K562 (cell line): ENCODE data around the gene TCP11. TPM values are rescaled to one million over a fixed set of nuclear protein-coding genes. Genes with fewer than 3 reads are reported as not detected.

Experiments
- ATAC-seq: fragments of 200-7000 bp; cut with Tn5 transposase; 3 replicates; pipeline ENCODE4 v1.9.1; 2020; ENCODE audit warnings: moderate library complexity
- BruUV-seq: library from RNA; stranded (reverse); fragments of 400-500 nt; replicated peaks from 2 replicates; lab custom pipeline; 2021; lab: Mats Ljungman, UMichigan
- CTCF ChIA-PET: fragments of 300-600 bp; formaldehyde crosslinking; extraction: SDS; loops from one replicate; lab custom pipeline; 2021; ENCODE audit warnings: low intra/inter-chr PET ratio; lab: Yijun Ruan, JAX
- POLR2A ChIA-PET: fragments of 300-600, 350-650 bp; sonication (Branson Sonifier 250); formaldehyde crosslinking; extraction: SDS; loops from one replicate; lab custom pipeline; 2021; ENCODE audit warnings: antibody characterized with exemption, inconsistent platforms; lab: Yijun Ruan, JAX
- DNase-seq, 4 experiments: peaks; one replicate each; pipeline versions ENCODE4 v3.0.0 to v3.0.0-alpha.2; 2011 to 2018; ENCODE audit warnings: low spot score in 3 of 4, mixed read lengths in 3 of 4; ENCODE audit errors: extremely low read depth in 1 of 4
- FAIRE-seq: peaks from 2 replicates; lab custom pipeline; 2011; peaks lifted over from hg19 to GRCh38; lab: Jason Lieb, UNC
- H2AFZ ChIP-seq: 2 replicates; pipeline ENCODE4 v1.6.0; 2011; ENCODE audit warnings: low read depth, low read length, control low read depth, inconsistent platforms
- H3K27ac ChIP-seq: fragments of 200-600 bp; 3 replicates; pipeline ENCODE4 v1.8.0; 2011; ENCODE audit warnings: low read depth, mild to moderate bottlenecking, control low read depth, inconsistent platforms, low read length, moderate library complexity, mixed read lengths; ENCODE audit errors: extremely low read depth
- H3K27me3 ChIP-seq, 2 experiments: fragments of 300-600 bp in 1 of 2; 2 replicates in 1 of 2; 3 replicates in 1 of 2; pipeline versions ENCODE4 v1.6.0 to v1.8.0; 2011; ENCODE audit warnings: inconsistent platforms in 2 of 2, low read length in 2 of 2, mild to moderate bottlenecking in 1 of 2, mixed read lengths in 1 of 2, moderate library complexity in 1 of 2; ENCODE audit not compliant: control insufficient read depth in 2 of 2, insufficient read depth in 2 of 2
- H3K36me3 ChIP-seq: fragments of 300-600 bp; 3 replicates; pipeline ENCODE4 v1.8.0; 2011; ENCODE audit warnings: mild to moderate bottlenecking, low read length, inconsistent platforms; ENCODE audit not compliant: control insufficient read depth, insufficient read depth
- H3K4me1 ChIP-seq, 2 experiments: fragments of 200-600 bp in 1 of 2; replicated peaks in 1 of 2; 2 replicates in 1 of 2; 3 replicates in 1 of 2; pipeline versions ENCODE4 v1.5.1 to v1.8.0; 2011; ENCODE audit warnings: inconsistent platforms in 2 of 2, low read length in 2 of 2, mild to moderate bottlenecking in 1 of 2, mixed read lengths in 1 of 2, moderate library complexity in 1 of 2; ENCODE audit not compliant: control insufficient read depth in 2 of 2, insufficient read depth in 2 of 2
- H3K4me2 ChIP-seq: 2 replicates; pipeline ENCODE4 v1.6.1; 2011; ENCODE audit warnings: low read length, control low read depth, inconsistent platforms, mixed read lengths; ENCODE audit not compliant: insufficient read depth
- H3K4me3 ChIP-seq: fragments of 200-600 bp; sonication (generic), shearing (Covaris generic); 2 replicates; pipeline ENCODE4 v1.5.1; 2016; ENCODE audit warnings: control low read depth, inconsistent platforms
- H3K79me2 ChIP-seq: fragments of 200-600 bp; 3 replicates; pipeline ENCODE4 v1.8.0; 2011; ENCODE audit warnings: low read length, inconsistent platforms; ENCODE audit not compliant: control insufficient read depth, insufficient read depth
- H3K9ac ChIP-seq, 2 experiments: 2 replicates each; pipeline versions ENCODE4 v1.6.0 to v1.6.1; 2011; ENCODE audit warnings: low read depth in 2 of 2, low read length in 2 of 2, control low read depth in 1 of 2, inconsistent platforms in 1 of 2, mild to moderate bottlenecking in 1 of 2, mixed read lengths in 1 of 2; ENCODE audit not compliant: insufficient read depth in 1 of 2
- H3K9me1 ChIP-seq: one replicate; pipeline ENCODE4 v1.6.0; 2011; ENCODE audit warnings: inconsistent platforms, mild to moderate bottlenecking, low read length, moderate library complexity; ENCODE audit not compliant: control insufficient read depth, insufficient read depth
- H3K9me3 ChIP-seq: replicated peaks from 2 replicates; pipeline ENCODE4 v1.5.1; 2011; ENCODE audit warnings: low read depth, low read length, inconsistent platforms; ENCODE audit not compliant: control insufficient read depth, insufficient read depth
- H4K20me1 ChIP-seq: replicated peaks from 2 replicates; pipeline ENCODE4 v1.6.1; 2011; ENCODE audit warnings: low read length, inconsistent platforms, mixed read lengths; ENCODE audit not compliant: control insufficient read depth, insufficient read depth
- CHAMP1 ChIP-seq: fragments of 450-650 bp; IDR thresholded peaks from 2 replicates; pipeline ENCODE4 v1.6.1; 2016; ENCODE audit warnings: mild to moderate bottlenecking
- HNRNPUL1 ChIP-seq: fragments of 200-400 bp; formaldehyde crosslinking; IDR thresholded peaks from 2 replicates; pipeline ENCODE4 v1.6.1; 2017; ENCODE audit warnings: low read length
- IRF2 ChIP-seq: sonication (generic); formaldehyde crosslinking; IDR thresholded peaks from 2 replicates; pipeline ENCODE4 v1.8.1; 2022; ENCODE audit warnings: mild to moderate bottlenecking, missing genetic modification reagents
- MNT ChIP-seq, 2 experiments: fragments of 450-650 bp; conservative IDR thresholded peaks; 2 replicates each; pipeline ENCODE4 v1.6.1; 2017; ENCODE audit warnings: mild to moderate bottlenecking in 2 of 2, moderate library complexity in 2 of 2
- MYBL2 ChIP-seq, 2 experiments: fragments of 450-650 bp in 1 of 2; sonication (generic) in 1 of 2; formaldehyde crosslinking in 1 of 2; IDR thresholded peaks; 2 replicates each; pipeline versions ENCODE4 v1.6.1 to v1.8.1; 2017 to 2022; ENCODE audit warnings: borderline replicate concordance in 1 of 2, inconsistent platforms in 1 of 2, low read depth in 1 of 2, mild to moderate bottlenecking in 1 of 2, missing genetic modification reagents in 1 of 2, moderate library complexity in 1 of 2
- NR2C1 ChIP-seq, 2 experiments: fragments of 450-650 bp; IDR thresholded peaks; 2 replicates each; pipeline ENCODE4 v1.6.1; 2017; ENCODE audit warnings: mild to moderate bottlenecking in 2 of 2, antibody characterized with exemption in 1 of 2, inconsistent platforms in 1 of 2, missing compliant biosample characterization in 1 of 2, missing genetic modification characterization in 1 of 2
- NUFIP1 ChIP-seq: fragments of 450-650 bp; IDR thresholded peaks from 2 replicates; pipeline ENCODE4 v1.6.1; 2018; ENCODE audit not compliant: partially characterized antibody
- POLR3G ChIP-seq: IDR thresholded peaks from 2 replicates; pipeline ENCODE4 v1.6.1; 2011; ENCODE audit not compliant: insufficient read length, insufficient replicate concordance; ENCODE audit errors: extremely low read depth
- RB1 ChIP-seq: fragments of 450-650 bp; IDR thresholded peaks from 2 replicates; pipeline ENCODE4 v1.6.1; 2017; ENCODE audit warnings: low read depth, mild to moderate bottlenecking
- RREB1 ChIP-seq: fragments of 250-450 bp; sonication (Bioruptor Pico); IDR thresholded peaks from 2 replicates; pipeline ENCODE4 v1.4.0; 2020
- TCF7L2 ChIP-seq: fragments of 150-350 bp; IDR thresholded peaks from 2 replicates; pipeline ENCODE4 v1.6.1; 2016; ENCODE audit warnings: low read depth, mild to moderate bottlenecking, low read length, moderate library complexity
- WGBS: fragments of 100-300 bp; shearing (Covaris generic); methylation state at CpG from one replicate; pipeline ENCODE4 v1.1.6; 2016; ENCODE audit warnings: low coverage, mixed read lengths; ENCODE audit not compliant: insufficient coverage; ENCODE audit errors: missing lambda C conversion rate; 5-methylcytosine and 5-hydroxymethylcytosine counted together
- in situ Hi-C: fragments of 300-500 bp; cut with MboI; formaldehyde crosslinking; loops from 4 replicates; pipeline ENCODE4 v1.15.0; 2018; ENCODE audit warnings: inconsistent platforms, mixed read lengths
- intact Hi-C: fragments of 100-400 bp; cut with micrococcal nuclease; formaldehyde crosslinking; loops from 2 replicates; pipeline ENCODE4 v1.14.2; 2022
- polyA plus RNA-seq, 8 experiments: library from polyadenylated mRNA; depleted of rRNA in 4 of 8; stranded (reverse) in 5 of 8; unstranded in 3 of 8; fragments of >200 nt; fragmentation: Nextera tagmentation in 2 of 8; fragmentation: Illumina TruSeq in 1 of 8; extraction: Ambion mirVana in 2 of 8; extraction: Trizol in 1 of 8; gene quantifications; 2 replicates each; pipeline versions ENCODE4 v1.2.1 to v1.2.3, GENCODE V29; 2011 to 2014; ENCODE audit warnings: inconsistent platforms in 1 of 8, missing spikeins in 1 of 8
- total RNA-seq, 7 experiments: library from RNA; depleted of rRNA in 6 of 7; stranded (reverse); fragments of >200 nt in 6 of 7; fragmentation: Illumina TruSeq in 2 of 7; extraction: Trizol in 2 of 7; gene quantifications; 2 replicates each; pipeline versions ENCODE4 v1.2.1 to v1.2.3, GENCODE V29; 2011 to 2021; ENCODE audit warnings: low replicate concordance in 1 of 7

TCP11 gene
- total and polyA plus RNA-seq, 9 of the 15 experiments (the other 6 are each of a cell fraction or from before 2014, with no cell fraction given) = not detected

GRCh38 chr6:35089216-35089934 is 51.8 kb downstream of the TCP11 start:
- WGBS = 81% methylated on average over 19 of the region's 19 CpGs
- Histone ChIP-seq H3K9me1 (no peaks in the 10 kb centered on the region), H2AFZ (no peak overlapping the region), H3K27ac (no peak overlapping the region), H3K4me1 (no peaks in the 10 kb centered on the region), H3K9me3 (no peaks in the 10 kb centered on the region), H3K4me2 (no peak overlapping the region), H3K27me3 (peaks cover 0 to 6% of the 10 kb centered on the region in 2 experiments; a peak in 1 of 5 replicates), H3K36me3 (peaks cover 4% of the 10 kb centered on the region; the same call in 1 of the 3 replicates), H3K4me3 (no peak overlapping the region), H3K9ac (no peak overlapping the region), H3K79me2 (no peaks in the 10 kb centered on the region), H4K20me1 (no peaks in the 10 kb centered on the region)
- ChIA-PET CTCF (no interaction called here), POLR2A (interaction anchor here (1.0 kb wide), 2 partner anchors 8 to 37 kb away, joined by 3 to 4 read pairs; no protein-coding TSS in a partner anchor)
- DNase-seq (no peak), FAIRE-seq (no peak), ATAC-seq (no peak)
- BruUV-seq = TSS peak; percentile 34
- in situ Hi-C loops (no loop called here), intact Hi-C loops (no loop called here)
- TF ChIP-seq TCF7L2 = no peak
- no peak for TF ChIP-seq POLR3G
- TF ChIP-seq NR2C1 (IDR thresholded peaks at IDR 0.05) = no peak
- TF ChIP-seq NR2C1 (tag; IDR thresholded peaks at IDR 0.05) = no peak
- TF ChIP-seq NUFIP1 = no peak
- TF ChIP-seq HNRNPUL1 = no peak
- TF ChIP-seq IRF2 = no peak
- TF ChIP-seq RB1 = no peak
- no peak for TF ChIP-seq CHAMP1
- TF ChIP-seq MNT (conservative IDR thresholded peaks at IDR 0.05) = no peak
- no peak for TF ChIP-seq RREB1 (CRISPR knock-in tag)
- TF ChIP-seq MYBL2 (IDR thresholded peaks at IDR 0.05; ENCODE audit: low read depth) = no peak
- no peak for TF ChIP-seq MYBL2 (CRISPR knock-in tag; IDR thresholded peaks at IDR 0.05; ENCODE audit: borderline replicate concordance)
